Mesenchymal stem cell (in vitro differentiated cells and primary cell): ENCODE measurements around the gene APLNR.

Source experiments
- DNase-seq: peaks from one replicate; pipeline ENCODE4 v3.0.0-alpha.2; 2013
- H2AFZ ChIP-seq: one replicate; pipeline ENCODE4 v1.6.1; 2013; ENCODE audit warnings: low read depth, mild to moderate bottlenecking, control low read depth, inconsistent platforms, low read length, moderate library complexity
- H2AK5ac ChIP-seq: 2 replicates; pipeline ENCODE4 v1.6.1; 2013; ENCODE audit warnings: low read length, moderate library complexity, mild to moderate bottlenecking, inconsistent platforms; ENCODE audit not compliant: severe bottlenecking
- H2BK120ac ChIP-seq: one replicate; pipeline ENCODE4 v1.6.1; 2013; ENCODE audit warnings: low read depth, mild to moderate bottlenecking, inconsistent platforms, low read length, moderate library complexity
- H2BK12ac ChIP-seq, 2 experiments: one replicate each; pipeline ENCODE4 v1.6.1; 2013; ENCODE audit warnings: inconsistent platforms in 2 of 2, low read length in 2 of 2, mild to moderate bottlenecking in 2 of 2, moderate library complexity in 2 of 2, control low read depth in 1 of 2
- H2BK15ac ChIP-seq: one replicate; pipeline ENCODE4 v1.6.1; 2013; ENCODE audit warnings: mild to moderate bottlenecking, low read depth, inconsistent platforms; ENCODE audit not compliant: poor library complexity, severe bottlenecking
- H2BK5ac ChIP-seq: 2 replicates; pipeline ENCODE4 v1.6.1; 2013; ENCODE audit warnings: low read depth, mild to moderate bottlenecking, low read length, control low read depth, inconsistent platforms; ENCODE audit not compliant: poor library complexity, severe bottlenecking
- H3K14ac ChIP-seq, 2 experiments: one replicate each; pipeline ENCODE4 v1.6.1; 2013; ENCODE audit warnings: inconsistent platforms in 2 of 2, low read length in 2 of 2, control low read depth in 1 of 2, mild to moderate bottlenecking in 1 of 2, moderate library complexity in 1 of 2
- H3K18ac ChIP-seq, 2 experiments: one replicate each; pipeline ENCODE4 v1.6.1; 2013; ENCODE audit warnings: inconsistent platforms in 2 of 2, low read length in 2 of 2, control low read depth in 1 of 2, low read depth in 1 of 2, mild to moderate bottlenecking in 1 of 2
- H3K23ac ChIP-seq, 2 experiments: one replicate each; pipeline ENCODE4 v1.6.1; 2013; ENCODE audit warnings: inconsistent platforms in 2 of 2, low read length in 2 of 2, mild to moderate bottlenecking in 2 of 2, moderate library complexity in 2 of 2, control low read depth in 1 of 2
- H3K27ac ChIP-seq: 2 replicates; pipeline ENCODE4 v1.5.1; 2013; ENCODE audit warnings: mild to moderate bottlenecking, moderate library complexity, low read length, control low read depth, inconsistent platforms; ENCODE audit not compliant: poor library complexity, severe bottlenecking
- H3K27me3 ChIP-seq, 2 experiments: 2 replicates each; pipeline versions ENCODE4 v1.6.1 to v1.7.0; 2013; ENCODE audit warnings: low read length in 2 of 2, mild to moderate bottlenecking in 2 of 2, moderate library complexity in 2 of 2, control low read depth in 1 of 2, inconsistent platforms in 1 of 2; ENCODE audit not compliant: control insufficient read depth in 1 of 2, insufficient read depth in 1 of 2
- H3K36me3 ChIP-seq, 2 experiments: 2 replicates each; pipeline versions ENCODE4 v1.6.1 to v1.7.0; 2013; ENCODE audit warnings: low read length in 2 of 2, control low read depth in 1 of 2, inconsistent platforms in 1 of 2, low read depth in 1 of 2, mild to moderate bottlenecking in 1 of 2; ENCODE audit not compliant: insufficient read depth in 2 of 2, control insufficient read depth in 1 of 2
- H3K4ac ChIP-seq, 2 experiments: one replicate each; pipeline ENCODE4 v1.6.1; 2013; ENCODE audit warnings: inconsistent platforms in 2 of 2, low read length in 2 of 2, mild to moderate bottlenecking in 2 of 2, moderate library complexity in 2 of 2, control low read depth in 1 of 2, low read depth in 1 of 2
- H3K4me1 ChIP-seq: 2 replicates; pipeline ENCODE4 v1.6.1; 2013; ENCODE audit warnings: low read depth, low read length, control low read depth; ENCODE audit not compliant: control insufficient read depth, insufficient read depth
- H3K4me2 ChIP-seq: 2 replicates; pipeline ENCODE4 v1.6.1; 2013; ENCODE audit warnings: low read length, mild to moderate bottlenecking, inconsistent platforms; ENCODE audit not compliant: poor library complexity, severe bottlenecking
- H3K4me3 ChIP-seq, 2 experiments: 2 replicates each; pipeline versions ENCODE4 v1.5.1 to v1.7.0; 2013; ENCODE audit warnings: low read length in 2 of 2, mild to moderate bottlenecking in 2 of 2, control low read depth in 1 of 2, low read depth in 1 of 2; ENCODE audit not compliant: insufficient read depth in 1 of 2
- H3K79me1 ChIP-seq: replicated peaks from 2 replicates; pipeline ENCODE4 v1.6.1; 2013; ENCODE audit warnings: mild to moderate bottlenecking, control low read depth, low read length, inconsistent platforms; ENCODE audit not compliant: poor library complexity, severe bottlenecking
- H3K9ac ChIP-seq: 2 replicates; pipeline ENCODE4 v1.7.0; 2013; ENCODE audit warnings: mild to moderate bottlenecking, low read length, moderate library complexity
- H3K9me3 ChIP-seq: 2 replicates; pipeline ENCODE4 v1.7.0; 2013; ENCODE audit warnings: mild to moderate bottlenecking, low read length; ENCODE audit not compliant: control insufficient read depth
- H4K8ac ChIP-seq: one replicate; pipeline ENCODE4 v1.6.1; 2013; ENCODE audit warnings: inconsistent platforms, mild to moderate bottlenecking, low read length, moderate library complexity
- H4K91ac ChIP-seq: one replicate; pipeline ENCODE4 v1.6.1; 2013; ENCODE audit warnings: mild to moderate bottlenecking, low read length, inconsistent platforms
- WGBS: methylation state at CpG from one replicate; pipeline ENCODE4 v1.1.7; 2013; ENCODE audit warnings: mixed read lengths; 5-methylcytosine and 5-hydroxymethylcytosine counted together

APLNR gene

GRCh38 chr11:57203882-57204480 lies 33.1 kb downstream of the APLNR start:
- H3K4me1 ChIP-seq, result no peaks in the 10 kb centered on the region
- WGBS, result 79% methylated on average over 7 of the region's 7 CpGs
- H4K8ac ChIP-seq, result no peak overlapping the region
- H3K4ac ChIP-seq, result no peak overlapping the region
- H2AFZ ChIP-seq, result no peak overlapping the region
- no peak overlapping the region for H4K91ac ChIP-seq
- H3K4me3 ChIP-seq, result no peak overlapping the region
- H3K79me1 ChIP-seq, result no peaks in the 10 kb centered on the region
- peaks cover 37 to 62% of the 10 kb centered on the region in 2 experiments for H3K27me3 ChIP-seq
- H3K4me2 ChIP-seq, result no peak overlapping the region
- no peak overlapping the region for H3K23ac ChIP-seq
- H3K36me3 ChIP-seq, result no peaks in the 10 kb centered on the region
- no peak for DNase-seq
- H3K27ac ChIP-seq, result no peak overlapping the region
- H3K9me3 ChIP-seq, result no peaks in the 10 kb centered on the region
- no peak overlapping the region for H2AK5ac ChIP-seq
- H2BK5ac ChIP-seq, result no peak overlapping the region
- no peak overlapping the region for H2BK15ac ChIP-seq
- H3K18ac ChIP-seq, result no peak overlapping the region
- H2BK12ac ChIP-seq, result no peak overlapping the region
- no peak overlapping the region for H3K14ac ChIP-seq
- H2BK120ac ChIP-seq, result no peak overlapping the region
- H3K9ac ChIP-seq, result no peak overlapping the region

- Histone ChIP-seq H2BK15ac (no peak overlapping the region), H3K79me1 (no peaks in the 10 kb centered on the region), H2BK120ac (no peak overlapping the region), H3K27me3 (peaks cover 37 to 62% of the 10 kb centered on the region in 2 experiments), H3K9ac (no peak overlapping the region), H3K4ac (no peak overlapping the region), H3K9me3 (no peaks in the 10 kb centered on the region), H3K4me1 (no peaks in the 10 kb centered on the region), H2BK5ac (no peak overlapping the region), H2BK12ac (no peak overlapping the region), H3K27ac (no peak overlapping the region), H2AFZ (no peak overlapping the region), H3K23ac (no peak overlapping the region), H3K36me3 (no peaks in the 10 kb centered on the region), H3K4me3 (no peak overlapping the region), H4K8ac (no peak overlapping the region), H2AK5ac (no peak overlapping the region), H3K18ac (no peak overlapping the region), H3K14ac (no peak overlapping the region), H4K91ac (no peak overlapping the region), H3K4me2 (no peak overlapping the region)
- whole genome bisulfite sequencing, result 54% methylated on average over 3 of the region's 3 CpGs
- no peak for DNase-seq
These were observed 33.7 kb downstream of the APLNR start for GRCh38 chr11:57203359-57203758.

GRCh38 chr11:57202281-57202680 lies 34.8 kb downstream of the APLNR start:
- H3K23ac ChIP-seq, result no peak overlapping the region
- no peak overlapping the region for H2AK5ac ChIP-seq
- no peaks in the 10 kb centered on the region for H3K4me1 ChIP-seq
- H3K9me3 ChIP-seq, result no peaks in the 10 kb centered on the region
- no peak overlapping the region for H3K27ac ChIP-seq
- no peak overlapping the region for H2BK12ac ChIP-seq
- H4K8ac ChIP-seq, result no peak overlapping the region
- peaks cover 35 to 62% of the 10 kb centered on the region in 2 experiments for H3K27me3 ChIP-seq
- H2BK120ac ChIP-seq, result no peak overlapping the region
- no peak overlapping the region for H3K9ac ChIP-seq
- no peak overlapping the region for H3K18ac ChIP-seq
- H2BK15ac ChIP-seq, result no peak overlapping the region
- no peak overlapping the region for H3K4me3 ChIP-seq
- WGBS, result 83% methylated on average over 9 of the region's 10 CpGs
- H2AFZ ChIP-seq, result no peak overlapping the region
- H3K4ac ChIP-seq, result no peak overlapping the region
- H3K14ac ChIP-seq, result no peak overlapping the region
- H2BK5ac ChIP-seq, result no peak overlapping the region
- H3K79me1 ChIP-seq, result no peaks in the 10 kb centered on the region
- no peak for DNase-seq
- H4K91ac ChIP-seq, result no peak overlapping the region
- no peak overlapping the region for H3K4me2 ChIP-seq
- no peaks in the 10 kb centered on the region for H3K36me3 ChIP-seq

DNA sequence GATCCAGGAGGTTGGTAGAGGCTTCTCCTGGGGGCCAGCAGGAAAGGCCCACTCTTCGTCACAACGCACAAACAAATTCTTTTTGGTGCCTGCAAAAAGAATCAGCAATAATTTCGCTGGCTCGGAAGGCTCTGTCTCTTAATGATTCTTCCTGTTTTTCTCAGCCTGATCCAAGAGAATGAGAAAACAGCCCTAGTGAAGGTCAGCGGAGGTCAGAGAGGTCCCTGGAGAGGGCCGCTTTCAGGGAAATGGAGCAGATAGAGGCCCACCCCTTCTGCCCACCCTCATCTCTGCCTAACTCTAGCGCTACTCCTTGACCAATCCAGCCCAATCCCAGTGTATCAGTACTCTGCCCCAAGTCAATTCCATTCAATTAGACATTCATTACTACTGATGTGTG lies 36.1 kb downstream of the APLNR start:
- WGBS, result 52% methylated on average over 7 of the region's 7 CpGs
- no peak overlapping the region for H3K4ac ChIP-seq

More for the DNA sequence above, 36.1 kb downstream of the APLNR start:
- no peak overlapping the region for H3K18ac ChIP-seq
- peaks cover 25 to 50% of the 10 kb centered on the region in 2 experiments for H3K27me3 ChIP-seq
- peak overlapping the region; percentile 51 for H4K8ac ChIP-seq
- H3K36me3 ChIP-seq, result no peaks in the 10 kb centered on the region
- no peak overlapping the region for H3K9ac ChIP-seq
- H2BK5ac ChIP-seq, result no peak overlapping the region
- no peak overlapping the region for H3K14ac ChIP-seq
- no peak overlapping the region for H3K4me2 ChIP-seq
- H3K27ac ChIP-seq, result no peak overlapping the region
- no peak overlapping the region for H4K91ac ChIP-seq
- H3K4me1 ChIP-seq, result no peaks in the 10 kb centered on the region
- H2AK5ac ChIP-seq, result no peak overlapping the region
- H3K9me3 ChIP-seq, result no peaks in the 10 kb centered on the region
- no peak overlapping the region for H3K4me3 ChIP-seq
- no peak overlapping the region for H2BK120ac ChIP-seq
- DNase-seq, result no peak
- H2BK12ac ChIP-seq, result no peak overlapping the region
- H2AFZ ChIP-seq, result no peak overlapping the region
- H2BK15ac ChIP-seq, result no peak overlapping the region
- H3K79me1 ChIP-seq, result no peaks in the 10 kb centered on the region
- H3K23ac ChIP-seq, result no peak overlapping the region
